Hepatocyte (in vitro differentiated cells): ENCODE measurements around the gene AQP12A. TPM values are rescaled to one million over a fixed set of nuclear protein-coding genes. Genes with fewer than 3 reads are reported as not detected.

ENCODE experiments used
- DNase-seq: peaks from one replicate; pipeline ENCODE4 v3.0.0-alpha.2; 2016; ENCODE audit warnings: low spot score
- H2AFZ ChIP-seq: fragments of 200-600 bp; sonication (generic); 2 replicates; pipeline ENCODE4 v1.6.0; 2016; ENCODE audit warnings: antibody characterized with exemption, mild to moderate bottlenecking
- H3K27ac ChIP-seq: fragments of 200-600 bp; sonication (generic); 2 replicates; pipeline ENCODE4 v1.5.1; 2016; ENCODE audit warnings: mild to moderate bottlenecking
- H3K27me3 ChIP-seq: fragments of 200-600 bp; sonication (generic); 2 replicates; pipeline ENCODE4 v1.6.1; 2016
- H3K36me3 ChIP-seq: fragments of 200-600 bp; sonication (generic); replicated peaks from 2 replicates; pipeline ENCODE4 v1.5.1; 2016; ENCODE audit warnings: low read depth; ENCODE audit not compliant: insufficient read depth
- H3K4me1 ChIP-seq: fragments of 200-600 bp; sonication (generic); 2 replicates; pipeline ENCODE4 v1.5.1; 2016; ENCODE audit warnings: mild to moderate bottlenecking, moderate library complexity; ENCODE audit not compliant: insufficient read depth
- H3K4me2 ChIP-seq: fragments of 200-600 bp; sonication (generic); 2 replicates; pipeline ENCODE4 v1.6.0; 2016
- H3K4me3 ChIP-seq: fragments of 200-600 bp; sonication (generic); 2 replicates; pipeline ENCODE4 v1.5.1; 2016; ENCODE audit warnings: mild to moderate bottlenecking
- H3K79me2 ChIP-seq: fragments of 200-600 bp; sonication (generic); 2 replicates; pipeline ENCODE4 v1.6.0; 2017; ENCODE audit warnings: mild to moderate bottlenecking
- H3K9me2 ChIP-seq: fragments of 200-600 bp; sonication (generic); replicated peaks from 2 replicates; pipeline ENCODE4 v1.6.0; 2017; ENCODE audit warnings: mild to moderate bottlenecking; ENCODE audit not compliant: insufficient read depth
- H3K9me3 ChIP-seq: fragments of 200-600 bp; sonication (generic); 2 replicates; pipeline ENCODE4 v1.5.1; 2016; ENCODE audit warnings: low read depth, mild to moderate bottlenecking
- H4K20me1 ChIP-seq: fragments of 200-600 bp; sonication (generic); 2 replicates; pipeline ENCODE4 v1.6.0; 2016; ENCODE audit warnings: mild to moderate bottlenecking; ENCODE audit not compliant: insufficient read depth, poor library complexity, severe bottlenecking
- CTCF ChIP-seq: fragments of 200-600 bp; sonication (generic); IDR thresholded peaks from 2 replicates; pipeline ENCODE4 v1.5.1; 2016; ENCODE audit warnings: antibody characterized with exemption, mild to moderate bottlenecking; ENCODE audit not compliant: poor library complexity
- EZH2 ChIP-seq: fragments of 200-600 bp; sonication (generic); IDR thresholded peaks from 2 replicates; pipeline ENCODE4 v1.6.1; 2016; ENCODE audit warnings: antibody characterized with exemption, mild to moderate bottlenecking, borderline replicate concordance
- EZH2phosphoT487 ChIP-seq: fragments of 200-600 bp; sonication (generic); IDR thresholded peaks from one replicate; pipeline ENCODE4 v1.6.1; 2018; ENCODE audit warnings: antibody characterized with exemption, mild to moderate bottlenecking, low read depth, moderate library complexity; ENCODE audit not compliant: unreplicated experiment, severe bottlenecking
- WGBS: methylation state at CpG from one replicate; pipeline ENCODE4 v1.1.6; 2016; ENCODE audit warnings: low lambda C conversion rate; ENCODE audit errors: missing lambda C conversion rate; 5-methylcytosine and 5-hydroxymethylcytosine counted together
- polyA plus RNA-seq: library from polyadenylated mRNA; unstranded; fragments of >200 nt; fragmentation: Nextera tagmentation; extraction: Ambion mirVana; gene quantifications from 2 replicates; pipeline ENCODE4 v1.2.1, GENCODE V29; 2016
- total RNA-seq: library from RNA; depleted of rRNA; stranded (reverse); fragments of >200 nt; gene quantifications from 2 replicates; pipeline ENCODE4 v1.2.3, GENCODE V29; 2014

Gene AQP12A
- total and polyA plus RNA-seq, 2 experiments from 2014 or later, result not detected

DNA sequence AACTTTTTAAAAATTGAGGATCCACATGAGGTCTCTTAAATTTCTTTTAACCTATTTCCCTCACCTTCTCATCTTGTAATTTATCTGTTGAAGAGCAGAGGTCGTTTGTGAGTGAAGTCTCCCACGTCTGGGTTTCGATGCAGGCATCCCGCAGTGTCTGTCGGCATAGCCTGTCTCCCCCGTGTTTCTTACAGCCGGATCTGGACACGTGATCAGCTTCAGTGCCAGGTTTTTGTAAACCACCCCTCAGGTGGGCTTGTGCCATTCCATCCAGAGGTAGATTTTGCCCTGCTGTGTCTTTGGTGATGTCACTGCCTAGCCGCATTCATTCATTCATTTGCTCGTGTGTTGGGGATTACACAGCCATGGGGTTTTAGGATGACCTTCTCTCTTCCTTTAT is 16.2 kb downstream of the AQP12A start:
- no peaks in the 10 kb centered on the region for H3K4me1 ChIP-seq
- H3K27ac ChIP-seq, result no peak overlapping the region
- H3K79me2 ChIP-seq, result no peaks in the 10 kb centered on the region
- no peaks in the 10 kb centered on the region for H3K9me2 ChIP-seq
- H3K36me3 ChIP-seq, result no peaks in the 10 kb centered on the region
- no peak overlapping the region for H2AFZ ChIP-seq
- no peaks in the 10 kb centered on the region for H3K9me3 ChIP-seq
- 68% methylated on average over 10 of the region's 10 CpGs for WGBS
- H3K27me3 ChIP-seq, result peaks cover 6% of the 10 kb centered on the region
- no peak overlapping the region for H3K4me2 ChIP-seq
- no peak overlapping the region for H3K4me3 ChIP-seq
- no peaks in the 10 kb centered on the region for H4K20me1 ChIP-seq
- no peak for TF ChIP-seq EZH2phosphoT487
- no peak for TF ChIP-seq CTCF
- TF ChIP-seq EZH2, result no peak
- DNase-seq, result no peak

DNA sequence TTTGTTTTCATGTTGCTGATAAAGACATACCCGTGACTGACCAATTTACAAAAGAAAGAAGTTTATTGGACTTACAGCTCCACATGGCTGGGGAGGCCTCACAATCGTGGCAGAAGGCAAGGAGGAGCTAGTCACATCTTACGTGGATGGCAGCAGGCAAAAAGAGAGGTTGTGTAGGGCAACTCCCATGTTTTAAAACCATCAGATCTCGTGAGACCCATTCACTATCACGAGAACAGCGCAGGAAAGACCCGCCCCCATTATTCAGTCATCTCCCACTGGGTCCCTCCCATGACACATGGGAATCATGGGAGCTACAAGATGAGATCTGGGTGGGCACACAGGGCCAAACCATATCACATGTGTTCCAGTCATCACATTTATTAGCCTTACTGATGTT is 16.8 kb downstream of the AQP12A start:
- TF ChIP-seq CTCF (no peak), EZH2phosphoT487 (no peak), EZH2 (no peak)
- no peaks in the 10 kb centered on the region for H3K36me3 ChIP-seq
- DNase-seq, result no peak
- no peaks in the 10 kb centered on the region for H4K20me1 ChIP-seq
- H3K27me3 ChIP-seq, result peaks cover 6% of the 10 kb centered on the region
- no peaks in the 10 kb centered on the region for H3K9me2 ChIP-seq
- no peaks in the 10 kb centered on the region for H3K79me2 ChIP-seq
- no peak overlapping the region for H2AFZ ChIP-seq
- H3K27ac ChIP-seq, result no peak overlapping the region
- no peaks in the 10 kb centered on the region for H3K9me3 ChIP-seq
- 86% methylated on average over 7 of the region's 7 CpGs for WGBS
- H3K4me1 ChIP-seq, result no peaks in the 10 kb centered on the region
- no peak overlapping the region for H3K4me3 ChIP-seq
- H3K4me2 ChIP-seq, result no peak overlapping the region

DNA sequence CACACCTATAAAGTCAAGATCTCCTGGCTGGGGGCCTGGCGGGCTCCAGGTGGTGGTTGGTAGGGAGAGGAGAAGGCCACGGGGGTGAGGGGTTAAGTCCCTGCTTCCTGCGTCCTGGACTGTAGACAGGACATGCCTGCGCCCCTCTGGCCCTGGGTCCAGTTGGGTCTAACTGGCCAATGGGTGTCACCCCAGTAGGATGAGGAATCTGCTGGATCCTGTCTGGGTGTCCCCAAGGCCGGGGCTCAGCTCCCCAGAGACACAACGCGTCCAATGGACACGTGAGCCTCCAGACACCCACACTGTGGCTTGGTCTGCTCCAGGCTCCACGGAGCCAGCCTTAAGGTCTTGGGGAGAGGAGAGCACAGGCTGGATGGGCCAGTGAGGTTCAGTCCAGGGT is 19.6 kb downstream of the AQP12A start:
- no peaks in the 10 kb centered on the region for H3K36me3 ChIP-seq
- 95% methylated on average over 9 of the region's 9 CpGs for WGBS

More for the DNA sequence above, 19.6 kb downstream of the AQP12A start:
- Histone ChIP-seq H3K4me3 (no peak overlapping the region), H3K9me2 (no peaks in the 10 kb centered on the region), H3K4me2 (no peak overlapping the region), H2AFZ (no peak overlapping the region), H3K79me2 (no peaks in the 10 kb centered on the region), H3K27me3 (no peaks in the 10 kb centered on the region), H3K9me3 (no peaks in the 10 kb centered on the region), H3K4me1 (no peaks in the 10 kb centered on the region), H4K20me1 (no peaks in the 10 kb centered on the region), H3K27ac (no peak overlapping the region)
- DNase-seq, result no peak
- no peak for TF ChIP-seq CTCF
- TF ChIP-seq EZH2, result no peak
- no peak for TF ChIP-seq EZH2phosphoT487
